ENCODE data around the gene IDH2.
"Not testable (repeated sequence)": the region's sequence is repeated elsewhere in the genome, so short reads cannot be mapped to it uniquely, and the experiment has no call there.

Gene IDH2

DNA sequence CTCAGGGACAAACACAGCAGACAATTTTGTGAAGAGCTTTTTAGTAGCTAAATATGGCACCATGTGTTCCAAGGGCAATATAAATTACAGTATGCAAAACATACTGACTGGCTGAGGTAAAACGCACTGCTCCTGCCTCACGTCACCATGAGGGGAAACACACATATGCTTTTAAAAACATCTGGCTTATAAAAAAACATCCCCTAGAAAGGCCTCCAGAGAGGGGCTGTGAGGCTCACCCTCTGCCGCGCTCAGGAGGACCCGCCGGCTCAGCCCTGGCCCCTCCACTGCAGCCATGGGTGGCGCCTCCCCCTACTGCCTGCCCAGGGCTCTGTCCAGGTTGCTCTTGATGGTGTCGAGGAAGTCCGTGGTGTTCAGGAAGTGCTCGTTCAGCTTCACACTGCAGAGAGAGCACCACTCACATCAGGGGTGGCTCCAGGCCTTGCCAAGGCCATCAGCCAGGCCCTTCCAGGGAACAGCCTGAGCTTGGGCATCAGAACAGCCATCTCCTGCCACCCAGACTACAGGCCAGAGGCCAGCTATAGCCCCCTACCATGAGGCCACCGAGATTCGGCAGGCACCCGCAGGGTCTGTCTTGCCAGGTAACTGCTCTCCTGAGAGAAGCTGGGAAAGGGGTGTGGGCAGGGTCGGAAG is 18.2 kb downstream of the IDH2 start:
- DNase-seq (ENCODE audit: low read depth) = no peak

- DNase-seq (ENCODE audit: low read depth) = no peak
Observed at GRCh38 chr15:90083419-90083818, 18.8 kb downstream of the IDH2 start.

- no peak for DNase-seq (ENCODE audit: low read depth)
Observed at GRCh38 chr15:90082140-90082715, 20.0 kb downstream of the IDH2 start.

DNA sequence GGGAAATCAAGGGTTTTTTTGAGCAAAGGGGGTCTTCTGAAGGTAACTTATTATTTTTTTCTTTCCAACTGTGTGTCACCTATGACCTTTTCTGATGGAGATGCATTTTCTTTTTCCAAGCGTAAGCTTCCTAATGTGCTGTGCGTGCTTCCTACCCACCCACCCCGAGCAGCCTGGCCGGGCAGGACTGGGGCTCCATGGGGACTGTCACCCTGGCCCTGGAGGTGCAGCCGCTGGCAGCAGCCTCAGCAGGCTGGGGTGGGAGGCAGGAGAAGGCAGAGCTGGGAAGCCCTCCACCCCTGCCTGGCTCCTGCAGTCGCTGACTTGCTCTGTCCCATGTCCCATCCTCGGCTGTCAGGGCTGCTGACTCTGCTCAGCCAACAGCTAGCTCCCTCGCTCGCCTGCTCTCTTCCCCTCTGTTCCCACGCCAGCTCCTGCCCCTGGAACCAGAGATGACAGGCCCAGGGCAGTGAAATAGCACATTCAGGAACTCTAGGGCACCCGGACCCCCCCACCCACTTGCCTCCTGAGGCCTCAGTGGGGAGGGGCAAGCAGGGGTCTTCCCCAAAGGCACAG is 21.4 kb downstream of the IDH2 start:
- DNase-seq (ENCODE audit: low read depth) = no peak

GRCh38 chr15:90080458-90080755 is 21.9 kb downstream of the IDH2 start:
- no peak for DNase-seq (ENCODE audit: low read depth)

GRCh38 chr15:90079619-90080457 is 22.4 kb downstream of the IDH2 start:
- no peak for DNase-seq (ENCODE audit: low read depth)

DNA sequence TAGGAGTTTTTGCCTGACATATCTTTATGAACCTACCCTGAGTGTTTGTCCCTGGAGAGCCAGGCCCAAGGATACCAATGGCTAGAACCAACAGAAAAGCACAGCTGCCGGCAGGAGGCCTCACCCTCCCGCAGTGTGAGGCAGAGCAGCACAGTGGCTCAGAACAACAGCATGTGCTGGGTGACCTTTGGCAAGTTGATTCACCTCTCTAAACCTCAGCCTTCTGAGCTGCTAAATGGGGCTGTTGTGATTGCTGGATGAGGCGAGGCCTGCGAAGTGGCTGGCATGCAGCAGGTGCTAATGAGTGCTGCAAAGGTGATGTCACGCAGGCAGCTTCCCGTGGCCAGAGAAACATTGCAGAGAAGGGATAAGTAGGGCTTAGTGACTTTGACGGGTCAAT is 23.3 kb downstream of the IDH2 start:
- no peak for DNase-seq (ENCODE audit: low read depth)

DNA sequence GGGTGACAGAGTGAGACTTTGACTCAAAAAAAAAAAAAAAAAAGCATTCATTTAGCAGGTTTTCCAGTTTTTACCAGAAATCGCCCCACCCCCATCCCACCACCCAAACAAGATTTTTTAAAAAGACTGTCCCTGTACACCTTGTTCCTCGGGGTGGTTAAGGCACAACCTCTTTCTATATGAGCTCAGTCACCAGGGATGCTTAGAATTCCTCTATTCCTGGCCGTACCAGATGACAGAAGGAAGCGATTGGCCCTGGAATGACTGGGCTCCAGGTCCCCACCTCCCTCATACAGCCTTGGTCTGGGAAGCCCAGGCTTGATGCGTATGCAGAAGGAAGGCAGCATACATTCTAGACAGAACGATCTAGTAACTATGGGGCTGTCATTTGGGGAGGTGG is 25.6 kb downstream of the IDH2 start:
- DNase-seq (ENCODE audit: low read depth) = no peak

DNA sequence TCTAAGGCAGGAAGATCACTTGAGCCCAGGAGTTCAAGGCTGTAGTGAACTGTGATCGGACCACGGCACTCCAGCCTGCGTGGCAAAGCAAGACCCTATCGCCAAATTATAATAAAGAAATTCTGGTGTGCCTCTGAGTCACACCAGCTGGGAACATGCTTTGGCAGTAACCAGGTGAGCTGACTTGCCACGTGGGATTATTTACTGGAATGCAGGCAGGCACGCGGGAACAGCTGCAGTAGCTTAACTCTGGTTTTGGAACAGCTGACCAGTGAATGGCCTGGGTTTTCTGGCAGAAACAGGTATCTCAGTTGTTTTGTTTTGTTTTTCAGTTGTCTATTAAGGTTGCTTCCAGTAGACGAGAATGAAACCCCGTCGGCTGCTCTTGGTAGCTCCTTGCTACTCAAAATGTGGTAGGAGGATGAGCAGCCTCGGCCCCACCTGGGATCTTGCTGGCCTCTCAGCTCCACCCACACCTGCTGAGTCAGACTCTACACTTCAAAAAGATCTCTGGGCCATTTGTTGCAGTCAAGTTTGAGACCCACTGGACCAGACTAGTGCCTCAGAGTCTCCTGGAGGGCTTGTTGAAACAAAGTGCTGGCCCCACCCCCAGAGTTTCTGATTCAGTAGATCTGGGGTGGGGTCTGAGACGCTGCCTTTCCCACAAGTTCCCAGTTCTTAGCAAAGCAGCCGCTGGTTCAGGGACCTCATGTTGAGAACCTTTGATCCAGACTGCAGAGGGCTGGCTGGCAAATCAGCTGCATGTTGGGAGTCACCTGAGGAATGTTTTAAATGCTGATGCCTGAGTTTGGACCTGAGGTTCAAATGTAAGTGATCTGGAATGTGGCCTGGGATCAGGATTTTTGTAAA is 26.6 kb downstream of the IDH2 start:
- DNase-seq (ENCODE audit: low read depth) = no peak

- no peak for DNase-seq (ENCODE audit: low read depth)
Observed at GRCh38 chr15:90074916-90075315, 27.4 kb downstream of the IDH2 start.

DNA sequence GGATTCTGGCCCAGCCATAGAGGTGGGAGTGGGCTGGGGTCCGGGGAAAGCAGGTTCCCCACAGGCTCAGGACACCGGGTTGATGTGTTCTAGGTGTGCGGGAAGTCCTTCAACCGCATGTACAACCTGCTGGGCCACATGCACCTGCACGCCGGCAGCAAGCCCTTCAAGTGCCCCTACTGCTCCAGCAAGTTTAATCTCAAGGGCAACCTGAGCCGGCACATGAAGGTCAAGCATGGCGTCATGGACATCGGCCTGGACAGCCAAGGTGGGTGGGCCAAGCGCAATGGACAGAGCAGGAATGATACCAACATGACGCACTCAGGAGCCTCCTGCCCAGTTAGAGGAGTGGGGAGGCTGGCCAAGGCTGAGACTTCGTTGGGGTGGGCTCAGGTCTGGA is 28.2 kb downstream of the IDH2 start:
- no peak for DNase-seq (ENCODE audit: low read depth)

DNA sequence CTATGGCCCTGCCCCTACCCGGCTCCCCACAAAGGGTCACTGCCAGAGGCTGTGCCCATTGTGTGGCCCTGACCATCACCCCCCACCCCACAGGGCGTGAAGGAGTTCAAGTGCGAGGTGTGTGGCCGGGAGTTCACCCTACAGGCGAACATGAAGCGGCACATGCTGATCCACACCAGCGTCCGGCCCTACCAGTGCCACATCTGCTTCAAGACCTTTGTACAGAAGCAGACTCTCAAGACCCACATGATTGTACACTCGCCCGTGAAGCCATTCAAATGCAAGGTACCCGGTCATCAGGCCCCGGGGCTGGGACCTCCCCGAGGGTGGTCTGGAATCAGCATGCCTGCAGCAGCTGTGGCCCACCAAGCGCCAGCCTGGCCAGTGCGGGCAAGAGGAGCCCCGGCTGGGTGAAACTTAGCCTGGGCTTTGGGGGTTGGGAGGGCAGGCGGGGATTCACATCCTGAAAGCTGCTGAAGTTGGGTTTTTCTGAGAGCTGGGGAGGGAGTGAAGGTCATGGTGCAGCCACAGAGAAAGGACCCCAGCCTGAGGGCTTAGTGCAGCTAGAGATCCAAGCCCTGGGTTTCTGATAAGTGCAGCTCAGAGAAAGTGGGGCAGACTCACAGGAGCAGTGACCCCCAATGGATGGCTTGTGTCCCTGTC is 29.2 kb downstream of the IDH2 start:
- DNase-seq (ENCODE audit: low read depth) = no peak

GRCh38 chr15:90071220-90071807 is 31.0 kb downstream of the IDH2 start:
- DNase-seq (ENCODE audit: low read depth) = peak; percentile 52

- DNase-seq (ENCODE audit: low read depth) = not testable (repeated sequence)
Observed at GRCh38 chr15:90070623-90071022, 31.6 kb downstream of the IDH2 start.

GRCh38 chr15:90067953-90068606 is 34.2 kb downstream of the IDH2 start:
- DNase-seq (ENCODE audit: low read depth) = no peak

- DNase-seq (ENCODE audit: low read depth) = no peak
Observed at GRCh38 chr15:90067181-90067952, 34.9 kb downstream of the IDH2 start.

DNA sequence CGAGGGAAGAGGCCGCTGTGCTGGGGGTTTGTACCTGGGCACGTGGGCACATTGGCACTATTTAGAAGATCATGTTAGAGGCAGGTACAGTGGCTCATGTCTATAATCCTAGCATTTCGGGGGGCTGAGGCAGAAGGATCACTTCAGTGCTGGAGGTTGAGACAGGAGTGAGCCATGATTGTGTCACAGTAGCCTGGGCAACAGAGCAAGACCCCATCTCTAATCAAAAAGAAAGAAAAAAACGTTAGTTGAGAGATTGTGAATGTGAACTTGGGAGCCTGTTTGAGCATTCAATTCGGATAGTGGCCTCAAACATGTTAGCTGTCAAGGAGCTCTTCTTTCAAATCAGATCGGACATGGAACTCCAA is 36.6 kb downstream of the IDH2 start:
- DNase-seq (ENCODE audit: low read depth) = no peak

DNA sequence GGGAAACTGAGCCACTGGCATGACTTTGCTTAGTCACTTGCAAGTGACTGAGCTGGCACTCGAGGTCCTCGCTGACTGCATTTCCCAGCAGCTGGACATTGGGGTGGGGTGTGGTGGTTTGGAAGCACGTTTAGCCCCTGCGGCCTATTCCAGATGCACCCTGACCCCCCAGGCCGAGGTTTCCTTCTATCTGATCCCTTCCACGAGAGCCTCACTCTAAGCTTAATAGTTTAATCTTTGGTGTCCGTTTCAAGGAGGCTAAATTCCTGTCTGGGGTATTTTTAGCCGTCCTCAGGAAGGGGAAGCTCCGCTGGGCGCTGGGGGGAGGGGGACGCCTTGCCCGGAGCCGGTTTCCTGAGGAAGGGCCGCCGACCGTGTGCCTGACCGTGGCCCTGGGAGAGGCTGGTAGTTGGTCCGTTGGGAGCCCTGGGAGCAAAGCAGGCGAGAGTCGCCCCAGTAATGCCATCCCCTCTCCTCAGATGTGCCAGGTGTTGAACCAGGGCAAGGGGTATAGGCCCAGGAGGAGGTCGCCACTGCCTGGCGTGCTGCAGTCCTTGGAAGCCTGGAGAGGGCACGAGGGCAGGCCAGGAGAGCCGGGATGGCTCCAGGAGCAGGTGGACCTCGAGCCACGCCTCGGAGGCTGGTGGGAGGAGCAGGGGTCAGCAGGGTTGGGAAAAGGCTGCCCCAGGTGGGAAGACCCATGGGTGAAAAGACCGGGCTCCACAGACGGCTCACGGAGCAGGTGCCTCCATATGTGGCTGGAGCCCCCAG is 37.2 kb downstream of the IDH2 start:
- DNase-seq (ENCODE audit: low read depth) = no peak

GRCh38 chr15:90063770-90064247 is 38.5 kb downstream of the IDH2 start:
- DNase-seq (ENCODE audit: low read depth) = no peak
